NOMO-1 treated with dmso at 0.1 percent for 144 hours (cell line): ENCODE measurements around the gene TTC21A.

Source experiments
- DNase-seq: peaks from one replicate; lab custom pipeline; 2025; ENCODE audit not compliant: unreplicated experiment; lab: John Stamatoyannopoulos, UW

Gene TTC21A

GRCh38 chr3:39136533-39137434 is 29.3 kb downstream of the TTC21A start:
- no peak for DNase-seq

DNA sequence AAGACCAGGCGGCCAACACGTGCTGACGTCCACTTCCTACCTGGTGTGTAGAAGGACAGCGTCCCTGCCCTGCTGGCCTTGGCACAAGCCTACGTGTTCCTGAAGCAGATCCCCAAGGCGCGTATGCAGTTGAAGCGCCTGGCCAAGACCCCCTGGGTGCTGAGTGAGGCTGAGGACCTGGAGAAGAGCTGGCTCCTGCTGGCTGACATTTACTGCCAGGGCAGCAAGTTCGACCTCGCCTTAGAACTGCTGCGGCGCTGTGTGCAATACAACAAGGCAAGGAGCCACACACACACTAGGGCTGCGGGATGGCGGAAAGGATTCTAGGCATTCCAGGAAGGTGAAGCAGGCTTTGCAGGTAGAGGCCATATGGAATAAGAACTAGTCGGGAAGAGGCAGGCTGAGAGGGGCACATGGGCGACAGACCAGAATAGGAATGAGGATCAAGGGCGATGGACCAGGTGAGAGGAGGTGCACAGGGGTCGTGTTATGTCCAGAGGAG is 30.0 kb downstream of the TTC21A start:
- no peak for DNase-seq

DNA sequence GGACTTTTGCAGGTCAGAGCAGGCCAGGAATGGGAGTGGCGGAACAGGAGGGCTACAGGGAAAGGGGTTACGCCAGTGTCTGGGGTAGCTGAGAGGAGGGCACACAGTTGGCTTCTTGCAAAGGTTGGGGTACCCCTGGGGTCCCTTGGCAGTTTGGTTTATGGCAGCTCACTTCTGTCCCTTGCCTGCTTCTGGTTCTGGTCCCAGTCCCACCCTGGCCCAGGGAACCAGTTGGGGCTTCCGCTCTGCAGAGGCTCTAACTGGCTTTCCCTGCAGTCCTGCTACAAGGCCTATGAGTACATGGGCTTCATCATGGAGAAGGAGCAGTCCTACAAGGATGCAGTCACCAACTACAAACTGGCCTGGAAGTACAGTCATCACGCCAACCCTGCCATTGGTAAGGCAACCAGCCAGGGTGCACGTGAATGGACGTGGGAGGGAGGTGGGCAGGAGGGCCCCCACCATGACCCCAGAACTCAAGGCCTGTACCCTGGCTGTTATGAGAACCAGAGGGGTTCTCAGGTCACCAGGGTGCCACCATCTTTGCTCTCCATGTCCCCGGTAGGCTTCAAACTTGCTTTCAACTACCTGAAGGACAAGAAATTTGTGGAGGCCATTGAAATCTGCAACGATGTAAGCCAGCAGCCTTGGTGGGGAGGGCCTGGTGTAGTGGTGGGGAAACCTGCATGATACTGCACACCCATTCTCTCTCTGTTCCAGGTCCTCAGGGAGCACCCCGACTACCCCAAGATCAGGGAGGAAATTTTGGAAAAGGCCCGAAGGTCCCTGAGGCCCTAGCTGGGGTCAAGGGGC is 30.7 kb downstream of the TTC21A start:
- no peak for DNase-seq

GRCh38 chr3:39138804-39139415 is 31.4 kb downstream of the TTC21A start:
- DNase-seq: no peak

DNA sequence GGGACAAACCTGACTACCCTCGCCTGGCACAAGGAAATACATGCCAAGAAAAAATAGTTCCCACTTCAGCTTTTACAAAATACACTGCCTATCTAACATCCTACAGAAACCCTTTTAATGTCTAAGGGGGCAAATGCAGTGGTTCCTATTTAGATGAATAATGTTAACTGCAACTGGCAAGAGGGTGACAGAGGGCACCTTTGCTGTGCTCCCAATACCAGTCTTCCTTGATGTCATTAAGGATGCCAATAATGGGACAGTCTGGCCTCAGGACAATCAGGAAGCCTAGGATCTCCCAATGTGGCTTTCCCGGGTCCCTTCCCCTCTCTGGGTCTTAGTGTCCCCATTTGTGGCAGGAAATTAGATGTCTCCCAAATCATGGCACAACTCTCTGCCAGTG is 32.0 kb downstream of the TTC21A start:
- DNase-seq: no peak

DNA sequence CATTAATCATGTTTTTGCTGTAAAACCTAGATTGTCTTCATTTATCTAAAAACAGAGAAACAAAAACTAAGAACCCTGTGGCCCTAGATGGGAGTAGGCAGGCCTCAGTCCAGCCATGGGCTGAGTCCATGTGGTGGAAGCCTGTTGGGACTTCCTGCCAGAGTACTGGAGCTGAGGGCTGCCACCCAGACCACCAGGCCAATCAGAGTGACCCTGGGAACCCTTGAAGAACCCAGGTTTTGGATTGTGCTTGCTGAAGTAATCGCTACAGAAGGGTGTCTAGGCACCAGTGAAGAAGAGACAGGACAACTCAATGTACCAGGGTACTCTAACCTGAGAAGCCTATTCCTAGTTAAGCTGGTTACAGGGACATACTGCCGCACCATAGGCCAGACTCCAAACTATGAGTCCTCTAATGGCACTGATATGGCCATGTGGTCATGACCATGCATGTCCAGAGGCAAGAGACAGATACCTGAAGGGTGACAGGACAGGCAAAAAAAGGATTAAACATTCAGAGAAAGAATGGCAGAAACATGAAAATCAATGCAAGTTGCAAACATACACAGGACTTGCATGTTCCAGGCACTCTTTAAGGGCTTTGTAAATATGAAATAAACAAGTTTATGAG is 33.0 kb downstream of the TTC21A start:
- no peak for DNase-seq

DNA sequence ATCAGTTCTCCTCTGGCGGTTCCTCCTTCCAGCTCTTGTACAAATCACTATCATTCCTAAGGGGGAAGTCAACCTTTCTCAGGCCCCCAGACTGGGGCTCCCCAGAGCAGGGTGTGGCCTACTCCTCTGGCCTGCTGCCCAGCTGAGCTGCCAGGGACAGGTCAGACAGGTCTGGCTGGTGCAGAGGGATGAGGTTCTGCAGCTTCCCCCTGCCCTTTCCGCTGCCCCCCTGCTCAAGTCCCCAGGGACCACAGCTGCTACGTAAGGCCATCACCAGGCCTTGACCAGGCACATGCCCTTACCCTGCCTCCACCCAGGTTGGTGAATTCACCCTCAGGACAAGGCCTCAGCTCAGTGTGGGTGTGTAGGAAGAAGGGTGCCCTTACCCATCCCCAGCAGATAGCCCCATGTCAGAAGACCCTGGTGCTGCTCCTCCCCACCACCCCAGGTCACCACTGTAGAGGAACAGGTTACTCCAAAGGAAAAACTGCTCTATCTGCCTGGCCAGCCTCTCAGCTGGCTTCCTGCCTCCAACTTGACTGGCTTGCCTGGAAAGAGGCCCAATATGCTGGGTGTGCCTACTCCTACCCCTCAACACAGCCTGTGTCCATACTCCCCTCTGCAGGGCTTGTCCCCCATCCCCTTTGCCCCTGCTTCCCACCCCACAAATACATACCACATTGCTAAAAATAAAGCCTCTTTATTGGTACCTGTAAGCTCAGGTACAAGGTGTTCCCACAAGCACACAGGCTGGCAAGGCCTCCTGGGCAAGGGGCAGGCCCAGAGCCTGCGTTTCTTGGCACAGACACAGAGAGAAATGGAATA is 33.9 kb downstream of the TTC21A start:
- DNase-seq: no peak

GRCh38 chr3:39142067-39142466 is 34.6 kb downstream of the TTC21A start:
- no peak for DNase-seq

DNA sequence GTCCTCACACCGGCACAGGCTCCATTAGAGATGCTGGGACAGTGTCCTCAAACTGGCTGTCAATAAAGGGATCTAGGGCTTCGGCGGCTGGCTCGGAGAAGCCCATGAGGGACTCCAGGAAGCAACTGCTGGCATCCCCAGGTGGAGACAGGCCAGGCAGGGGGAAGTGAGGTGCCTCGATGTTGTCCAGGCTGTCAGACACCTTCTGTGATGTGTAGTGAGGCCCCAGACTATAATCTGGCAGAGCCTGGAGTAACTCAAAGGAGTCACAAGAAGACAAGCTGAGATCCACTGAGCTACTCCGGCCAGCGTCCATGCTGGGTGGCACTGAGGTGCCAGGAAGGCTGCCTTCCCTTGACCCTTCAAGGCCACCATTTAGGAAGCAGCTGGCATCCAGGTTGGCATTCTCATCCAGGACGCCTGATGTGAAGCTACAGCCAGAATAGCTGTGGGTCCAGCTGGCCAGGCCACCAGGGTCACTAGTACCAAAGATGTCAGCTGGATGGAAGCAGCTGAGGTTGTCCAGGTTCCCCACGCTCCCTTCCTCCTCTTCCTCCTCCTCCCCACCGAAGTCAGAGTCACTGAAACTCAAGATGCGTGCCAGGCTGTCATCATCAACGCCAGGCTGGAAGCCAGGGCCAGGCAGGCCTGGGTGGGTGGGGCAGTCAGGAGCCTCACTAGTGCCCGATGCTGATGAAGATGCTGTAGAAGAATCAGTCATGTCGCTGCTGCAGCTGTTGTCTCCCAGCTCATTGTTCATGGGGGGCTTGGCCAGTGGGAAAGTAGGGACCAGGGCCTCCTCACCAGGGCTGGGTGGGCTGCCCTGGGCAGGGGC is 35.8 kb downstream of the TTC21A start:
- DNase-seq: no peak

- no peak for DNase-seq
Observed at GRCh38 chr3:39144095-39144747, 36.7 kb downstream of the TTC21A start.

DNA sequence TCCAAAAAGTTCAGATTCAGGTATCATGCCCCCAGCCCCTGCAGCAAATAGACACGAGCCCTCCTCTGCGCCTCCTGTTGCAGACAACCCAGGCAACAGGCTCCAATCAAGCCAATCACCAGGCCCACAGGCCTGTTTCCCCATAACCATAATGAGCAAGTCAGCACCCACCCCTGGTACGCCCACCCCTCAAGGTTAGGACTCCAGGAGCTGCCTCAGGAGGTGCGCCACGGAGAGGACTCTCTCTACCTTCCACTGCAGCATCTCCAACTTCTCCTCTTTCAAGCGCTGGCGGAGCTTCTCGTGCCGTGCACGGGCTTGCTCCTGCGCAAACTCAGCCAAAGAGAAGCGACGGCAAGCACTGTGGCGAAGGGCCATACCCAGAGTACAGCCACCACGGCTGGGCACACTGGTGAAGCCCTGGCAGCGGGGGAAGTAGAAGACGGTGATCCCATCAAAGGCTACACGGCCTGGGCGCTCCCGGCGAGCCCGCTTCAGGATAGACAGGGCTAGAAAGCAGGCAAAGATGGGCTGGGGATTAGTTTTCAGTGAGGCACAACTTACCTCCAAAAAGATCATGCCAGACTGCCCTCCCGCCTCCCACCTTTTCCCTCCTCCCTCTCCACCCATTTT is 37.4 kb downstream of the TTC21A start:
- DNase-seq: no peak

DNA sequence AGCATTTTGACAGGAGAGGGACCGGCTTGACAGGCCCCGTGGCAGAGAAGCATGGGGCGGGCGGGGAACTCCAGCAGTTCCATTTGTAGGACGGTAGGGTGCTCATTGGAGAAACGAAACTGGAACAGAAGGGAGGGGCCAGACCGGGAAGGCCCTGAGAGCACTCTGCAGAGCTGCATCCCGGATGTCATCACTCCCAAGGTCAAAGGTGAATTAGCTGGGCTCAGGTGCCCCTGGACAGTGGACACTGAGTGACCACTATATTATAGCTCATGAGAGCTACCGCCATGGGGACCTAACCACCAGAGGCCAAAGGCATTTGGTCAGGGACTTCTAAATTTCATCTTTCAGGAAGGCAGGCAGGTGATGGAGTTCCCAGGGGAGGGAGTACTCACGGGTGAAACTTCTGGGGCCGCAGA is 38.6 kb downstream of the TTC21A start:
- no peak for DNase-seq

DNA sequence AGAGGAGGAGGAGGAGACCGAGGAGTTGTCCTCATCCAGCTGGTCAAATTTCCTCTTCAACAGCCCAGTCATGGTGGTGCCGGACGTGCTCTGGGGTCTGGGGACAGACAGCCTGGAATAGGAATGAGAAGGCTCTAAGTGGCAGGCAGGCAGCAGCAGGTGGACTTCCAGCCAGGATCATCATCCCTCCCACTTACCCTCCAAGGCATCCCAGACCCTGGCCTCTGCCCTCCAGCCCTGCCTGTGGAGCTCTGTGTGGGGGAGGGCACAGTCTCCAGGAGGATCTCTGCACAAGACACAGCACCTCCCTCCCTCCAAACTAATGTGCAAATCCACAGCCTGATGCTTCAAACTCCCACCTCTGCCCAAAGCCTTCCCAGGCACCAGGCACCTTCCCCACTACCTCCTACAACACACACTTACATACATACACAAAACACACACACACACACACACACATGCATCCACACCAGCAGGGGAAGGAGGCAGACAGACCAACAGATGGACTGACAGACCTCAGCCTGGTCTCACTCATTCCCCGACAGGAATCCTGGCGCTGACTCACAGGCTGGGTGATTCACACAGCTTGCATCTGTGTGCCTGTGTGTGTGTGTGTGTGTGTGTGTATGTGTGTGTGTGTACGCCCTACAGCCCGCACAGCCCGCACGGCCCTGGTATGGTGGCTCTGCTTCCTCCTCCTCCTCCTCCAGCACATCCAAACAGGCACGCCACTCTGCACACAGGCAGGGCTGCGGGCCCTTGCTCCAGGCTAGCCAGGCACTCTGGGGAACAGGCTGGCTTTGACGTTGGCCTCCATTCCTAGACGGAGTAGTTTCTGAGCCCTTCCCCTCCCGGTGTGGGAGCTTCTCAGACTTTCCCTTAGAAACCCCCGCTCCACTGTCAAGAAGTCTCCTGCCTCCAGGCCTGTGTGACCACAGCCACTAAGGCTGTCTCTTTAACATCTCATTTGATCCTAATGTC is 39.4 kb downstream of the TTC21A start:
- DNase-seq: peak; percentile 66

- DNase-seq: no peak
Observed at GRCh38 chr3:39147711-39148434, 40.4 kb downstream of the TTC21A start.

DNA sequence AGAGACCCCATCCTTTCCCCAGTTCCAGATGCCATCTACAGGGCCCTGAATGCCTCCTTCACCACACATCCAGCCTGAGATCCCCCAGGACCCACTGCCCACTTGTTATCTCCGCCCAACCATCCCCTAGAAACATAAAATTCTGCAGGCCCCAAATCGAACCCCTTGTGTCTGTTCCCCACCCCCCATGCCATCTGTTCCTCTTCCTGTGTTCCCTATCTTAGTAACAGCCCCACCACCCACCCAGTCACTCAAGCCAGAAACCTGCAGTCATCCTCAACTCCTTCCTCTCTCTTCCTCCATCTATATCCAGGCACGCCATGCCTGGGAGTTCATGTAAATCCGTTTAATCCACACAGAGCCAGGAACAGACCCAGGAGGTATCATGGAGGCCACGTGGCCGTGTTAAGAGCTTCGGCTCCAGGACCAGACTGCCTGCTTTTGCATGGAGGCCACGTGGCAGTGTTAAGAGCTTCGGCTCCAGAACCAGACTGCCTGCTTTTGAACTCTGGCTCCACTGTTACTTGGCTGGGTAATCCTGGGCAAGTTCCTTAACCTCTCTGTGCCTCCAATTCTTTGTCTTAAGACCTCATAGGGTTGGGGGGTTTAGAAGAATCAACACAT is 41.1 kb downstream of the TTC21A start:
- DNase-seq: no peak

- no peak for DNase-seq
Observed at GRCh38 chr3:39149059-39149455, 41.6 kb downstream of the TTC21A start.
